ENCODE results near the gene IFT88. TPM values are rescaled to one million over a fixed set of nuclear protein-coding genes. Genes with fewer than 3 reads are reported as not detected.

The IFT88 gene
- total RNA-seq, 1 donor: 20.3 TPM

DNA sequence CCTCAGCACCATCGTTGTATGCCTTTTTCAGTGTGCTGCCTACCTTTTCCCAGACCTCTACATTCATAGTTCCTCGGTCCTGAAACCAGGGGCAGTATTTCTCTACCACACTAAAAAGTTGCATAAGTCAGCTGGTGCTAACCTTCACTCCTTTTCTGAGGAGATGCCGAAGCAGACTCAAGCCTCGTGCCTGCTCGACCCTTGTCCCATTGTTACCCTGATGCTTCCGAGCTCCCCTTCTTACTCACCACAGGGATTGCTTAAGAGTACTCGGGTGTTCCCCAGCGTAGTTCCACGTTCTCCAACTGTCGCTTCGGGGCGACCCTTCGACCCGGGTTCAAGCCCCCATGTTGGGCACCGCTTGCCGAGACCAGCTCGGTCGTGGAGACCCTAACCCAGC, 117.6 kb downstream of the IFT88 start:
- H3K4me2 ChIP-seq (ENCODE audit: insufficient read depth, low read length): no peak overlapping the region
- H3K4me1 ChIP-seq (ENCODE audit: insufficient read depth, low read length): peaks cover 14% of the 10 kb centered on the region
- H3K27me3 ChIP-seq (ENCODE audit: insufficient read depth, low read length): no peaks in the 10 kb centered on the region

DNA sequence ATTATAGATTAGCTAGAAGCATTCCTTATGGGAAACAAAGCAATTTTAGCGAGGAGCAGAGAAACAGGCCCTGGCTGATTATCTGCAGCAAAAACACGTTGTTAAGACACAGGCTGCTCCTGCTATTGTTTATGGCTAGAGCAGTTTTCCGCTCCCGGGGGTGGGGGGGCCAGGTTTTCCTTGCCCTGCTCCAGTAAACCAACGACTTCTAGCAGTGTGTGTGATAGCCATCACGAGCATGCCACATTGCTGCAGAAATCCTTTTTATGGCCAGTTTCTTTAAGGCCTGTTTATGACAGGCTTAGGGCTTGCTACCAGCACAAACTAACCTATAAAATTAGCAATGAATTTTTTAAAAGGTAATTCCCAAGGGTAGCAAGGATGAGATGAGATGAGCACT, 118.1 kb downstream of the IFT88 start:
- TF ChIP-seq, protein P1, sequence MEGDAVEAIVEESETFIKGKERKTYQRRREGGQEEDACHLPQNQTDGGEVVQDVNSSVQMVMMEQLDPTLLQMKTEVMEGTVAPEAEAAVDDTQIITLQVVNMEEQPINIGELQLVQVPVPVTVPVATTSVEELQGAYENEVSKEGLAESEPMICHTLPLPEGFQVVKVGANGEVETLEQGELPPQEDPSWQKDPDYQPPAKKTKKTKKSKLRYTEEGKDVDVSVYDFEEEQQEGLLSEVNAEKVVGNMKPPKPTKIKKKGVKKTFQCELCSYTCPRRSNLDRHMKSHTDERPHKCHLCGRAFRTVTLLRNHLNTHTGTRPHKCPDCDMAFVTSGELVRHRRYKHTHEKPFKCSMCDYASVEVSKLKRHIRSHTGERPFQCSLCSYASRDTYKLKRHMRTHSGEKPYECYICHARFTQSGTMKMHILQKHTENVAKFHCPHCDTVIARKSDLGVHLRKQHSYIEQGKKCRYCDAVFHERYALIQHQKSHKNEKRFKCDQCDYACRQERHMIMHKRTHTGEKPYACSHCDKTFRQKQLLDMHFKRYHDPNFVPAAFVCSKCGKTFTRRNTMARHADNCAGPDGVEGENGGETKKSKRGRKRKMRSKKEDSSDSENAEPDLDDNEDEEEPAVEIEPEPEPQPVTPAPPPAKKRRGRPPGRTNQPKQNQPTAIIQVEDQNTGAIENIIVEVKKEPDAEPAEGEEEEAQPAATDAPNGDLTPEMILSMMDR (IDR thresholded peaks at IDR 0.05; ENCODE audit: extremely low read depth, low read depth, low read length): no peak
- no peaks in the 10 kb centered on the region for H3K36me3 ChIP-seq (ENCODE audit: insufficient read depth, low read length)
- no peak overlapping the region for H3K4me3 ChIP-seq (ENCODE audit: insufficient read depth, low read length)
- no peak for DNase-seq (ENCODE audit: insufficient read length, low spot score, missing footprints)
- H3K9me3 ChIP-seq (ENCODE audit: low read depth, low read length): no peaks in the 10 kb centered on the region
- H3K4me2 ChIP-seq (ENCODE audit: insufficient read depth, low read length): no peak overlapping the region
- H3K27me3 ChIP-seq (ENCODE audit: insufficient read depth, low read length): no peaks in the 10 kb centered on the region
- H3K79me2 ChIP-seq (ENCODE audit: insufficient read depth, low read length): no peaks in the 10 kb centered on the region
- no peak overlapping the region for H3K27ac ChIP-seq (ENCODE audit: low read depth, low read length)
- H3K4me1 ChIP-seq (ENCODE audit: insufficient read depth, low read length): peaks cover 14% of the 10 kb centered on the region
- H4K20me1 ChIP-seq (ENCODE audit: insufficient read depth, low read length): no peaks in the 10 kb centered on the region
- no peak overlapping the region for H2AFZ ChIP-seq (ENCODE audit: low read length)

More for the DNA sequence above, 117.6 kb downstream of the IFT88 start:
- Histone ChIP-seq H3K27ac (ENCODE audit: low read depth, low read length) (no peak overlapping the region), H3K4me3 (ENCODE audit: insufficient read depth, low read length) (no peak overlapping the region), H2AFZ (ENCODE audit: low read length) (no peak overlapping the region), H3K9me3 (ENCODE audit: low read depth, low read length) (no peaks in the 10 kb centered on the region), H4K20me1 (ENCODE audit: insufficient read depth, low read length) (no peaks in the 10 kb centered on the region), H3K36me3 (ENCODE audit: insufficient read depth, low read length) (no peaks in the 10 kb centered on the region), H3K79me2 (ENCODE audit: insufficient read depth, low read length) (no peaks in the 10 kb centered on the region)
- TF ChIP-seq, protein P1 (IDR thresholded peaks at IDR 0.05; ENCODE audit: extremely low read depth, low read depth, low read length): no peak
- no peak for DNase-seq (ENCODE audit: insufficient read length, low spot score, missing footprints)

- H3K79me2 ChIP-seq (ENCODE audit: insufficient read depth, low read length): no peaks in the 10 kb centered on the region
- H2AFZ ChIP-seq (ENCODE audit: low read length): no peak overlapping the region
- H3K4me3 ChIP-seq (ENCODE audit: insufficient read depth, low read length): no peak overlapping the region
- H3K4me1 ChIP-seq (ENCODE audit: insufficient read depth, low read length): peaks cover 13% of the 10 kb centered on the region
- H3K27me3 ChIP-seq (ENCODE audit: insufficient read depth, low read length): no peaks in the 10 kb centered on the region
- DNase-seq (ENCODE audit: insufficient read length, low spot score, missing footprints): peak; percentile 37
- no peaks in the 10 kb centered on the region for H4K20me1 ChIP-seq (ENCODE audit: insufficient read depth, low read length)
- no peaks in the 10 kb centered on the region for H3K36me3 ChIP-seq (ENCODE audit: insufficient read depth, low read length)
- TF ChIP-seq, protein P1 (IDR thresholded peaks at IDR 0.05; ENCODE audit: extremely low read depth, low read depth, low read length): no peak
- H3K27ac ChIP-seq (ENCODE audit: low read depth, low read length): no peak overlapping the region
- H3K9me3 ChIP-seq (ENCODE audit: low read depth, low read length): no peaks in the 10 kb centered on the region
- no peak overlapping the region for H3K4me2 ChIP-seq (ENCODE audit: insufficient read depth, low read length)
Measured at GRCh38 chr13:20686167-20686566, 119.2 kb downstream of the IFT88 start.

DNA sequence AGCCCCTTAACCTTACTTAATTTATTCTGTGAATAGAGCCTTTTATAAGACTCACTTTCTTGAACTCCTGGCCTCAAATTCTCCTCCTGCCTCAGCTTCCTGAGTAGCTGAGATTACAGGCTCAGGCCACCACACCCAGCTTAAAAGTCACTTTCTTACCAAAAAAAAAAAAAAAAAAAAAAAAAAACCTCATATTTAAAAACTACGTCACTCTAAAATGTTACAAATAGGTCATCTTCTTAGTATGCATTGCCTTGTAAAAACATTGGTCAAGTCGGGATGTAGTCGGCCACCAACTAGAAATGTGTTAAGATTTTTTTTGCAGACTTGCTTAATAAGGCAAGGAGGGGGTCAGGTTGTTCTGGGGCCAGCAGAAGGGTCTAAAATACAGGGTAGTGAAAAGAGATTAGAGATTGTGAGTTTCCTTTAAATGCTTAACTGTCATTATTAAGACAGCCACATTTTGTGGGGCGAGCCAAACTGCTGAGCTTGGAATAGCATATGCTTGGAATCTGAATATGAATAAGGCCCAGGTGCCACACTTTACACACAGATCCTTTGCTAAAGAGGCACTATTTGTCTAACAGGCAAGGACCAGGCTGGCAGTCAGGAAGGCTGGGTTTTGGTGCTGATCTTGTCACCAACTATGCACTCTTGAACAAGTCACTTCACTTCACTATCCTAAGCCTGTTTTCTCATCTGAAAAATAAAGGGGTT, 120.1 kb downstream of the IFT88 start:
- Histone ChIP-seq H3K9me3 (ENCODE audit: low read depth, low read length) (no peaks in the 10 kb centered on the region), H3K79me2 (ENCODE audit: insufficient read depth, low read length) (no peaks in the 10 kb centered on the region), H2AFZ (ENCODE audit: low read length) (no peak overlapping the region), H3K36me3 (ENCODE audit: insufficient read depth, low read length) (no peaks in the 10 kb centered on the region), H3K27me3 (ENCODE audit: insufficient read depth, low read length) (no peaks in the 10 kb centered on the region), H3K4me2 (ENCODE audit: insufficient read depth, low read length) (no peak overlapping the region), H4K20me1 (ENCODE audit: insufficient read depth, low read length) (no peaks in the 10 kb centered on the region), H3K4me3 (ENCODE audit: insufficient read depth, low read length) (no peak overlapping the region), H3K27ac (ENCODE audit: low read depth, low read length) (peak overlapping the region; percentile 5), H3K4me1 (ENCODE audit: insufficient read depth, low read length) (peaks cover 7% of the 10 kb centered on the region)
- TF ChIP-seq, protein P1 (IDR thresholded peaks at IDR 0.05; ENCODE audit: extremely low read depth, low read depth, low read length): no peak
- DNase-seq (ENCODE audit: insufficient read length, low spot score, missing footprints): peak; percentile 72
